Measurements from ENCODE around the gene ARID1B. TPM values are rescaled to one million over a fixed set of nuclear protein-coding genes. Genes with fewer than 3 reads are reported as not detected.
A peak's percentile ranks its signal among the peaks of the same experiment; 100 is the strongest.

Gene ARID1B
- total and polyA plus RNA-seq, 2 of the 13 experiments (the other 11 are each of a cell fraction or from before 2014, with no cell fraction given), result 20.1 to 32.6 TPM

DNA sequence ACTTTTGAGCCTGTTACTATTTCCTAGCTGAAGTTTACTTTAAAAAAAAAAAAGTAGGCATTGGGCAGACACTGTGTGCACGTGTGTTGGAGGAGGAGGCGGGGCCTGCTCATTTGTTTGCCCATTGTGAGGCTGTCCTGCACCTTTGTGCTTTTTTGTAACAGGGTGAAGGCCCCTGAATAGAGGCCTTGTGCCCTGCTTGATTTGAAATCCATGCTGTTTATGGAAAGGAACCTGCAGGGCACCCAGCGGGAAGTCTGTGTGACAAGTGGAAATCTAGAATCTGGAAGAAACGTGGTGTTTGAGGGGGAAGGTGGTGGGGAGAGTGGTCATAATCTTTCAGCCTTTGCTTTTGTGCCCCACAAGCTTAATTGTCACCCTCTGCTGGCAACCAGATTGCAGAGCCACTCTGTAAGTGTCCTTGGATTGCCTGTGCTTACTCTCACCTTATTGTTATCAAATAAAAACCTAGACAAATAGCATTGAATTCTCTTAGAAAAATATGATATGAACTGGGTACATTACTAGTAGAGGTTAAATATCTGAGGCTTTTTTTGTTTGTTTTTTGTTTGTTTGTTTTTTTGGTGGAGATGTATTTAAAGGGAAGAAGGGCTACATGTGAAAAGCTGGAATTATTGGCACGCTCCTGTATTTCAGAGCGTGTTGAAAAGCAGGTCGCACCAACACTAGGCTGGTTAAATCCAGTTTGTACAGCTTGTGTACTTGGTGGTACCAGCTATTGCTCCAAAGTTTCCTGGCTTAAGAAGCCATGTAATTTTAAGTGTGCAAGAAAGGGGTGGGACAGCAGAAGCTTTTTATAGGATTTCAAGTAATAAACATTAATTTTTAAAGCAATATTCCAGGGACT is 156.3 kb downstream of the ARID1B start (continued):
- TF ChIP-seq, protein P1, sequence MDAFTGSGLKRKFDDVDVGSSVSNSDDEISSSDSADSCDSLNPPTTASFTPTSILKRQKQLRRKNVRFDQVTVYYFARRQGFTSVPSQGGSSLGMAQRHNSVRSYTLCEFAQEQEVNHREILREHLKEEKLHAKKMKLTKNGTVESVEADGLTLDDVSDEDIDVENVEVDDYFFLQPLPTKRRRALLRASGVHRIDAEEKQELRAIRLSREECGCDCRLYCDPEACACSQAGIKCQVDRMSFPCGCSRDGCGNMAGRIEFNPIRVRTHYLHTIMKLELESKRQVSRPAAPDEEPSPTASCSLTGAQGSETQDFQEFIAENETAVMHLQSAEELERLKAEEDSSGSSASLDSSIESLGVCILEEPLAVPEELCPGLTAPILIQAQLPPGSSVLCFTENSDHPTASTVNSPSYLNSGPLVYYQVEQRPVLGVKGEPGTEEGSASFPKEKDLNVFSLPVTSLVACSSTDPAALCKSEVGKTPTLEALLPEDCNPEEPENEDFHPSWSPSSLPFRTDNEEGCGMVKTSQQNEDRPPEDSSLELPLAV (CRISPR knock-in tag; conservative IDR thresholded peaks at IDR 0.05; ENCODE audit: low read depth), result no peak
- TF ChIP-seq ZFP41 (CRISPR knock-in tag; IDR thresholded peaks at IDR 0.05; ENCODE audit: borderline replicate concordance) (no peak), FOXK1 (CRISPR knock-in tag; IDR thresholded peaks at IDR 0.05; ENCODE audit: borderline replicate concordance, low read depth) (no peak), REXO4 (CRISPR knock-in tag; IDR thresholded peaks at IDR 0.05; ENCODE audit: borderline replicate concordance) (no peak), HOXD1 (CRISPR knock-in tag; IDR thresholded peaks at IDR 0.05) (no peak), GFI1 (CRISPR knock-in tag; IDR thresholded peaks at IDR 0.05; ENCODE audit: borderline replicate concordance) (0 out of 2 replicates have a peak, but pooled peaks have one; percentile 40), CBX2 (IDR thresholded peaks at IDR 0.05; ENCODE audit: low read depth, low read length) (no peak), CBX2 (CRISPR knock-in tag; IDR thresholded peaks at IDR 0.05; ENCODE audit: low read depth) (no peak), ZNF44 (CRISPR knock-in tag; IDR thresholded peaks at IDR 0.05) (0 out of 2 replicates have a peak, but pooled peaks have one; percentile 65), ZNF367 (CRISPR knock-in tag; IDR thresholded peaks at IDR 0.05; ENCODE audit: borderline replicate concordance) (no peak), ZBTB20 (CRISPR knock-in tag; IDR thresholded peaks at IDR 0.05; ENCODE audit: borderline replicate concordance, low read depth) (0 out of 2 replicates have a peak, but pooled peaks have one; percentile 49), HNRNPH1 (optimal IDR thresholded peaks at IDR 0.05; ENCODE audit: low read depth, low read length) (no peak), STAG1 (CRISPR knock-in tag; IDR thresholded peaks at IDR 0.05) (peak; percentile 38), ZC3H13 (CRISPR knock-in tag; IDR thresholded peaks at IDR 0.05) (no peak), MYC (CRISPR knock-in tag; IDR thresholded peaks at IDR 0.05; ENCODE audit: borderline replicate concordance) (peak; percentile 84)
- TF ChIP-seq, protein P2, sequence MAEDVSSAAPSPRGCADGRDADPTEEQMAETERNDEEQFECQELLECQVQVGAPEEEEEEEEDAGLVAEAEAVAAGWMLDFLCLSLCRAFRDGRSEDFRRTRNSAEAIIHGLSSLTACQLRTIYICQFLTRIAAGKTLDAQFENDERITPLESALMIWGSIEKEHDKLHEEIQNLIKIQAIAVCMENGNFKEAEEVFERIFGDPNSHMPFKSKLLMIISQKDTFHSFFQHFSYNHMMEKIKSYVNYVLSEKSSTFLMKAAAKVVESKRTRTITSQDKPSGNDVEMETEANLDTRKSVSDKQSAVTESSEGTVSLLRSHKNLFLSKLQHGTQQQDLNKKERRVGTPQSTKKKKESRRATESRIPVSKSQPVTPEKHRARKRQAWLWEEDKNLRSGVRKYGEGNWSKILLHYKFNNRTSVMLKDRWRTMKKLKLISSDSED (CRISPR knock-in tag; IDR thresholded peaks at IDR 0.05), result no peak
- TF ChIP-seq, protein P3, sequence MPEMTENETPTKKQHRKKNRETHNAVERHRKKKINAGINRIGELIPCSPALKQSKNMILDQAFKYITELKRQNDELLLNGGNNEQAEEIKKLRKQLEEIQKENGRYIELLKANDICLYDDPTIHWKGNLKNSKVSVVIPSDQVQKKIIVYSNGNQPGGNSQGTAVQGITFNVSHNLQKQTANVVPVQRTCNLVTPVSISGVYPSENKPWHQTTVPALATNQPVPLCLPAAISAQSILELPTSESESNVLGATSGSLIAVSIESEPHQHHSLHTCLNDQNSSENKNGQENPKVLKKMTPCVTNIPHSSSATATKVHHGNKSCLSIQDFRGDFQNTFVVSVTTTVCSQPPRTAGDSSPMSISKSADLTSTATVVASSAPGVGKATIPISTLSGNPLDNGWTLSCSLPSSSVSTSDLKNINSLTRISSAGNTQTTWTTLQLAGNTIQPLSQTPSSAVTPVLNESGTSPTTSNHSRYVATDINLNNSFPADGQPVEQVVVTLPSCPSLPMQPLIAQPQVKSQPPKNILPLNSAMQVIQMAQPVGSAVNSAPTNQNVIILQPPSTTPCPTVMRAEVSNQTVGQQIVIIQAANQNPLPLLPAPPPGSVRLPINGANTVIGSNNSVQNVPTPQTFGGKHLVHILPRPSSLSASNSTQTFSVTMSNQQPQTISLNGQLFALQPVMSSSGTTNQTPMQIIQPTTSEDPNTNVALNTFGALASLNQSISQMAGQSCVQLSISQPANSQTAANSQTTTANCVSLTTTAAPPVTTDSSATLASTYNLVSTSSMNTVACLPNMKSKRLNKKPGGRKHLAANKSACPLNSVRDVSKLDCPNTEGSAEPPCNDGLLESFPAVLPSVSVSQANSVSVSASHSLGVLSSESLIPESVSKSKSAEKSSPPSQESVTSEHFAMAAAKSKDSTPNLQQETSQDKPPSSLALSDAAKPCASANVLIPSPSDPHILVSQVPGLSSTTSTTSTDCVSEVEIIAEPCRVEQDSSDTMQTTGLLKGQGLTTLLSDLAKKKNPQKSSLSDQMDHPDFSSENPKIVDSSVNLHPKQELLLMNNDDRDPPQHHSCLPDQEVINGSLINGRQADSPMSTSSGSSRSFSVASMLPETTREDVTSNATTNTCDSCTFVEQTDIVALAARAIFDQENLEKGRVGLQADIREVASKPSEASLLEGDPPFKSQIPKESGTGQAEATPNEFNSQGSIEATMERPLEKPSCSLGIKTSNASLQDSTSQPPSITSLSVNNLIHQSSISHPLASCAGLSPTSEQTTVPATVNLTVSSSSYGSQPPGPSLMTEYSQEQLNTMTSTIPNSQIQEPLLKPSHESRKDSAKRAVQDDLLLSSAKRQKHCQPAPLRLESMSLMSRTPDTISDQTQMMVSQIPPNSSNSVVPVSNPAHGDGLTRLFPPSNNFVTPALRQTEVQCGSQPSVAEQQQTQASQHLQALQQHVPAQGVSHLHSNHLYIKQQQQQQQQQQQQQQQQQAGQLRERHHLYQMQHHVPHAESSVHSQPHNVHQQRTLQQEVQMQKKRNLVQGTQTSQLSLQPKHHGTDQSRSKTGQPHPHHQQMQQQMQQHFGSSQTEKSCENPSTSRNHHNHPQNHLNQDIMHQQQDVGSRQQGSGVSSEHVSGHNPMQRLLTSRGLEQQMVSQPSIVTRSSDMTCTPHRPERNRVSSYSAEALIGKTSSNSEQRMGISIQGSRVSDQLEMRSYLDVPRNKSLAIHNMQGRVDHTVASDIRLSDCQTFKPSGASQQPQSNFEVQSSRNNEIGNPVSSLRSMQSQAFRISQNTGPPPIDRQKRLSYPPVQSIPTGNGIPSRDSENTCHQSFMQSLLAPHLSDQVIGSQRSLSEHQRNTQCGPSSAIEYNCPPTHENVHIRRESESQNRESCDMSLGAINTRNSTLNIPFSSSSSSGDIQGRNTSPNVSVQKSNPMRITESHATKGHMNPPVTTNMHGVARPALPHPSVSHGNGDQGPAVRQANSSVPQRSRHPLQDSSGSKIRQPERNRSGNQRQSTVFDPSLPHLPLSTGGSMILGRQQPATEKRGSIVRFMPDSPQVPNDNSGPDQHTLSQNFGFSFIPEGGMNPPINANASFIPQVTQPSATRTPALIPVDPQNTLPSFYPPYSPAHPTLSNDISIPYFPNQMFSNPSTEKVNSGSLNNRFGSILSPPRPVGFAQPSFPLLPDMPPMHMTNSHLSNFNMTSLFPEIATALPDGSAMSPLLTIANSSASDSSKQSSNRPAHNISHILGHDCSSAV (CRISPR knock-in tag; IDR thresholded peaks at IDR 0.05; ENCODE audit: borderline replicate concordance), result no peak
